NCI-H510A (cell line): Measurements from ENCODE around the gene KRTAP4-3.
"Not testable (repeated sequence)": the region's sequence is repeated elsewhere in the genome, so short reads cannot be mapped to it uniquely, and the experiment has no call there.

Source experiments
- DNase-seq: peaks from one replicate; lab custom pipeline; 2025; lab: John Stamatoyannopoulos, UW

KRTAP4-3 gene

DNA sequence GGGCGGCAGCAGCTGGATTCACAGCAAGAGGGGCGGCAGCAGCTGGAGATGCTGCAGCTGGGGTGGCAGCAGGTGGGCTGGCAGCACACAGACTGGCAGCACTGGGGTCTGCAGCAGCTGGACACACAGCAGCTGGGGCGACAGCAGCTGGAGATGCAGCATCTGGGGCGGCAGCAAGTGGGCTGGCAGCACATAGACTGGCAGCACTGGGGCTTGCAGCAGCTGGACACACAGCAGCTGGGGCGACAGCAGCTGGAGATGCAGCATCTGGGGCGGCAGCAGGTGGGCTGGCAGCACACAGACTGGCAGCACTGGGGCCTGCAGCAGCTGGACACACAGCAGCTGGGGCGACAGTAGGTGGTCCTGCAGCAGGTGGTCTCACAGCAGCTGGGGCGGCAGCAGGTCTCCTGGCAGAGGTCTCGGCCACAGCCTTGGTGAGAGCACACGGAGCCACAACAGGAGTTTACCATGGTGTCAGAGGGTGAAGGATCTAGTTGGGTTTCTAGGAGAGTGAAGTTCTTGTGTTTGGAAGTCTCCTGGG lies 50.1 kb downstream of the KRTAP4-3 start, which contains the start of gene KRTAP4-11:
KRTAP4-11 (minus strand) TSS at position 528 of the 541 bp plus-strand sequence; CDS start at position 470, 58 bp downstream.
- not testable (repeated sequence) for DNase-seq
